ENCODE results near the gene SPRR4.

DNA sequence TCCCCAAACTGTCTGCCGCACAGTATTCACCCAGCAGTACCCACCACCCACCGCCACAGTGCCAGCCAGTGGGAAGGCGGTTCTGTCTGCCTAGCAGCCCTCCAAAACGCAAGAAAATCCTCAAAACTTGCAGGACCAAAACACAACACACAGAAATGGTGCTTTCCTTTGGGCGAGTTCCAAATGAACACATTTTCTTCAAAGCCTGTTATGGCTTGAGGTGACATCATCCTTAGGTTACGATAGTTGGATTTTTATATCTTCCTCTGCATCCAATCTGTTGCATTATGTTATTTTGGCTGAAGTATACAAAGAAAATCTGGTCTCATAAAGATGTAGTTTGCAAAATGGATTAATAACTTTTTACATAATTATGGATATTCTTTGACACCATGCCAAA, 22.7 kb downstream of the SPRR4 start:
- TF ChIP-seq POLR2A (IDR thresholded peaks at IDR 0.05; ENCODE audit: low read depth, low read length): no peak
- no peak for TF ChIP-seq TAF1 (IDR thresholded peaks at IDR 0.05; ENCODE audit: borderline replicate concordance, low read depth, low read length)
